Tibial artery (tissue), 4 donors: Measurements from ENCODE around the gene SUN5.
"Not testable (repeated sequence)": the region's sequence is repeated elsewhere in the genome, so short reads cannot be mapped to it uniquely, and the experiment has no call there.

Experiments used
- DNase-seq, 2 donors: peaks; one replicate each; pipeline ENCODE4 v3.0.0-alpha.2; 2019
- H3K27ac ChIP-seq, 2 donors: fragments of 200-600 bp; sonication (generic) in 1 of 2; 1 replicate in 1 of 2; 2 replicates in 1 of 2; pipeline ENCODE4 v1.5.1; 2018 to 2019; ENCODE audit warnings: mild to moderate bottlenecking in 1 of 2
- H3K27me3 ChIP-seq, 2 donors: fragments of 200-600 bp; sonication (generic) in 1 of 2; one replicate each; pipeline versions ENCODE4 v1.5.1 to v1.6.0; 2016 to 2019
- H3K36me3 ChIP-seq, 3 donors: fragments of 200-600 bp; sonication (generic) in 2 of 3; one replicate each; pipeline ENCODE4 v1.5.1; 2016 to 2019; ENCODE audit warnings: mild to moderate bottlenecking in 2 of 3
- H3K4me1 ChIP-seq, 4 donors: fragments of 200-600 bp; sonication (generic) in 2 of 4; 1 replicate in 3 of 4; 2 replicates in 1 of 4; pipeline ENCODE4 v1.5.1; 2016 to 2019
- H3K4me3 ChIP-seq, 2 donors: fragments of 200-600 bp; sonication (generic) in 1 of 2; 1 replicate in 1 of 2; 2 replicates in 1 of 2; pipeline ENCODE4 v1.5.1; 2018 to 2019; ENCODE audit warnings: mild to moderate bottlenecking in 2 of 2
- H3K9me3 ChIP-seq, 3 donors: fragments of 200-600 bp; sonication (generic) in 1 of 3; one replicate each; pipeline ENCODE4 v1.5.1; 2016 to 2019
- intact Hi-C: fragments of 100-400 bp; cut with DNase I; formaldehyde crosslinking; loops from one replicate; pipeline ENCODE4 v1.15.0; 2023; ENCODE audit warnings: low total_unique reads
- TF ChIP-seq, protein P1 (sequence below), 2 experiments: fragments of 200-600 bp in 1 of 2; fragments of 450-650 bp in 1 of 2; IDR thresholded peaks; one replicate each; pipeline ENCODE4 v1.5.1; 2017 to 2019; ENCODE audit warnings: antibody characterized with exemption in 2 of 2, mild to moderate bottlenecking in 1 of 2, moderate library complexity in 1 of 2

Gene SUN5

DNA sequence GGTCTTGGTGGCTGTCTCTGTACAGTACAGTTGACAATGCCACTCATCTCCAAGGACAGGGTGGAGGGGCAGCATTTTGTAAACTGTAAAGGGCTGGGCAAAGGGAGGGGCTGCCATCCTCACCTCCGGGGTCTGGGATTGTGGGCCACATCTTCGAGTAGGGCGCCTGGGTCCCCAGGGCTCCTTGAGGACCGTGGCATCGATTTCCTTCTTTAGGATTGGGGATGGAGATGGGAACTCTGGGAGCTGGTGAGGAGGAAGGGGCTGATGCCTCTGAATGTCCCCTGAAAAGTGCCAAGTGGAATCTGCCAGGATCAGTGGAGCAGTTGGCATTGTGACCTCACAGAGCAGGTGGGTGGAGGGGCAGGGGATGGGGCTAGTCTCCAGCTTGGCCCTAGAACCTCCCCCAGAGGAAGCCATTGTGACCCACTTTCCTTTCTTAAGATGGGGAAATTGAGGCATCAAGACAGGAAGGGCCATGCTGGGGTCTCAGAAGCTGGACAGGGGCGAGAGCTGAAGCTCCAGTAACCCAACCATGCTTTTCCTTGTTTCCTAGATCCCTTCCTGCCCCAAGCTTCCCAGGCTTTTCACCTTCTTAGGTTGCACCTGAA lies at the start of gene SUN5:
TSS of gene SUN5 (minus strand) at position 293 of the 611 bp plus-strand sequence. CDS start at position 200, 93 bp downstream.
- H3K4me1 ChIP-seq, result no peaks in the 10 kb centered on the region
- peaks cover 0 to 5% (median 0%) of the 10 kb centered on the region in 3 donors for H3K9me3 ChIP-seq
- no peak within 1 kb of the TSS for H3K27ac ChIP-seq
- no peak for DNase-seq
- H3K27me3 ChIP-seq, result peaks cover 0 to 3% of the 10 kb centered on the region in 2 donors
- H3K36me3 ChIP-seq, result no peaks in the 10 kb centered on the region
- TF ChIP-seq, protein P1, sequence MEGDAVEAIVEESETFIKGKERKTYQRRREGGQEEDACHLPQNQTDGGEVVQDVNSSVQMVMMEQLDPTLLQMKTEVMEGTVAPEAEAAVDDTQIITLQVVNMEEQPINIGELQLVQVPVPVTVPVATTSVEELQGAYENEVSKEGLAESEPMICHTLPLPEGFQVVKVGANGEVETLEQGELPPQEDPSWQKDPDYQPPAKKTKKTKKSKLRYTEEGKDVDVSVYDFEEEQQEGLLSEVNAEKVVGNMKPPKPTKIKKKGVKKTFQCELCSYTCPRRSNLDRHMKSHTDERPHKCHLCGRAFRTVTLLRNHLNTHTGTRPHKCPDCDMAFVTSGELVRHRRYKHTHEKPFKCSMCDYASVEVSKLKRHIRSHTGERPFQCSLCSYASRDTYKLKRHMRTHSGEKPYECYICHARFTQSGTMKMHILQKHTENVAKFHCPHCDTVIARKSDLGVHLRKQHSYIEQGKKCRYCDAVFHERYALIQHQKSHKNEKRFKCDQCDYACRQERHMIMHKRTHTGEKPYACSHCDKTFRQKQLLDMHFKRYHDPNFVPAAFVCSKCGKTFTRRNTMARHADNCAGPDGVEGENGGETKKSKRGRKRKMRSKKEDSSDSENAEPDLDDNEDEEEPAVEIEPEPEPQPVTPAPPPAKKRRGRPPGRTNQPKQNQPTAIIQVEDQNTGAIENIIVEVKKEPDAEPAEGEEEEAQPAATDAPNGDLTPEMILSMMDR (IDR thresholded peaks at IDR 0.05), result no peak
- no peak within 1 kb of the TSS for H3K4me3 ChIP-seq
- intact Hi-C loops, result no loop called here

DNA sequence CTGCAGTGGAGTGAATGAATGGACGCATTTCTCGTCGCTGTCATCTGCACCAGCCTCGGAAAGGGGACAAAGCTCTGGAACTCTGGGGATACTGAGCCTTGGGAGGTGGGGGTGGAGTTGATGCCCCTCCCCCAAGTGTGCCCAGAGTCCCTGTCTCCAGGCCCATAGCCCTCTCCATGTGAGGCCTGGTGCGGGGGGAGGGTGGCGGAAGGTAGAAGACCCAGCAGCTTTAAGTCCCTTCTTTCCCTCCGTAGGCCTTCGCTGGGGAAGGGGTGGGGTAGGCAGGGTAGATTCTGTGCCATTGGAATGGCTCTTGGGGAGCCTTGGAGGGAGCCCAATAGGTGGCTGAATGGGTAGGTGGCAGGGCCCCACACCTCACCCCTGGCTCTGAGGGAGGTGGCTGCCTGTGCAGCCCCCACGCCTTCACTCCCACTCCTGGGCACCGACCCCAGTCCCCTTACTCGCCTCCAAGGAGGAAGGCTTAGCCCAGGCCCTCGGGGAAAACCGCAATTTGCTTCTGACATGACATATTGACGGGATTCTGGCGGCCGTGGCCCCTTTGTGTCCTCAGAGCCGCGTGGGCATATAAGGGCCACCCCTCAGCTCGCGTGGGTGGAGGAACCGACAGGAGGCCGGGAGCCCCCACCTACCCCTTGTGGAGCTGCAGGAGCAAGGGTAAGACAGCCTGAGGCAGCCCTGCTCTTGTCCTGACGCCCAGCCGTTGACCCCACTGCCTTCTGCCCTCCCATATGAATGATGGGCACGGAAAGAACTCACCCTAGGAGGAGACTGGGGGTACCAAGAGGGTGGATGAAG lies 49.3 kb upstream of the SUN5 start, which contains the start of gene BPIFB3:
TSS of gene BPIFB3 (plus strand) at position 613 of the 816 bp plus-strand sequence. CDS start 1,533 bp downstream, outside the sequence.
- Histone ChIP-seq H3K4me3 (no peak within 1 kb of the TSS), H3K27ac (no peak within 1 kb of the TSS), H3K36me3 (no peaks in the 10 kb centered on the region), H3K4me1 (no peaks in the 10 kb centered on the region), H3K27me3 (peaks cover 0 to 23% of the 10 kb centered on the region in 2 donors), H3K9me3 (no peaks in the 10 kb centered on the region)
- TF ChIP-seq, protein P1 (IDR thresholded peaks at IDR 0.05), result no peak
- intact Hi-C loops, result no loop called here
- DNase-seq, result no peak

DNA sequence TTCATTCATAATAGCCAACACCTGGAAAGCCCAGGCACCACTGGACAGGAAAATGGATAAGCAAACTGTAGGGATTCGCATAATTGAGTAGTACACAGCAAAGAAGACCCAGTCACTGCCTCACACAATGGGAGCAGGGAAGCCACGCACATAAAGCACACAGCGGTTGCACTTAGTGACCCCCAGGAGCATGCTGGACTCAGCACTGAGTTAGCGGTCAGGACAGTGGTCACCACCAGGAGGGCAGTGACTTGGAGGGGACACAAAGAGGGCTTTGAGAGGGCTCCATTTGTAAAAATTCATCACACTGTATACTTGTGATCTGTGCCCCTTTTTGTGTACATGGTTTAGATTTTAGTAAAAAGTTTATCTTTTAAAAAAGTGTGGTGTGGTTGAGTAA lies 47.1 kb upstream of the SUN5 start:
- no peaks in the 10 kb centered on the region for H3K4me1 ChIP-seq
- H3K9me3 ChIP-seq, result peaks cover 0 to 5% (median 0%) of the 10 kb centered on the region in 3 donors
- intact Hi-C loops, result no loop called here
- no peak overlapping the region for H3K4me3 ChIP-seq
- no peaks in the 10 kb centered on the region for H3K36me3 ChIP-seq
- TF ChIP-seq, protein P1 (IDR thresholded peaks at IDR 0.05), result no peak
- H3K27ac ChIP-seq, result no peak overlapping the region
- no peak for DNase-seq
- peaks cover 0 to 19% of the 10 kb centered on the region in 2 donors for H3K27me3 ChIP-seq

- DNase-seq, result no peak
- no peaks in the 10 kb centered on the region for H3K4me1 ChIP-seq
- no peak overlapping the region for H3K27ac ChIP-seq
- no peaks in the 10 kb centered on the region for H3K27me3 ChIP-seq
- H3K4me3 ChIP-seq, result no peak overlapping the region
- H3K9me3 ChIP-seq, result peaks cover 0 to 16% (median 8%) of the 10 kb centered on the region in 3 donors
- TF ChIP-seq, protein P1 (IDR thresholded peaks at IDR 0.05), result no peak
- intact Hi-C loops, result no loop called here
- H3K36me3 ChIP-seq, result no peaks in the 10 kb centered on the region
These were observed 42.2 kb upstream of the SUN5 start for GRCh38 chr20:33046412-33046811.

DNA sequence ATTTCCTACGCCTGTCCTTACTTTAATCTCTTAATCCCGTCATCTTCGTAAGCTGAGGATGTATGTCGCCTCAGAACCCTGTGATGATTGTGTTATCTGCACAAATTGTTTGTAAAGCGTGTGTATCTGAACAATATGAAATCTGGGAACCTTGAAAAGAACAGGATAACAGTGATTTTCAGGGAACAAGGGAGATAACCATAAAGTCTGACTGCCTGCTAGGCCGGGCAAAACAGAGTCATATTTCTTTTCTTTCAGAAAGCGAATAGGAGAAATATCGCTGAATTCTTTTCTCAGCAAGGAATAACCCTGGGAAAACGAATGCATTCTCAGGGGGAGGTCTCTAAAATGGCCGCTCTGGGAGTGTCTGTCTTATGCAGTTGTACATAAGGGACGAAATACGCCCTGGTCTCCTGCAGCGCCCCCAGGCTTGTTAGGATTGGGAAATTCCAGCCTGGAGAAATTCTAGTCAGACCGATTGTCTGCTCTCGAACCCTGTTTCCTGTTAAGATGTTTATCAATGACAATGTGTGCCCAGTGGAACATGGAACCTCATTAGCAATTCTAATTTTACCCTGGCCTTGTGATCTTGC lies 41.0 kb upstream of the SUN5 start:
- H3K4me3 ChIP-seq, intact Hi-C loops, H3K4me1 ChIP-seq, H3K27me3 ChIP-seq, H3K36me3 ChIP-seq, DNase-seq, H3K27ac ChIP-seq: not testable (repeated sequence)
- H3K9me3 ChIP-seq, result peaks cover 0 to 16% (median 8%) of the 10 kb centered on the region in 3 donors
